Measurements from ENCODE around the gene ZNF577.

- TF ChIP-seq, protein P1, sequence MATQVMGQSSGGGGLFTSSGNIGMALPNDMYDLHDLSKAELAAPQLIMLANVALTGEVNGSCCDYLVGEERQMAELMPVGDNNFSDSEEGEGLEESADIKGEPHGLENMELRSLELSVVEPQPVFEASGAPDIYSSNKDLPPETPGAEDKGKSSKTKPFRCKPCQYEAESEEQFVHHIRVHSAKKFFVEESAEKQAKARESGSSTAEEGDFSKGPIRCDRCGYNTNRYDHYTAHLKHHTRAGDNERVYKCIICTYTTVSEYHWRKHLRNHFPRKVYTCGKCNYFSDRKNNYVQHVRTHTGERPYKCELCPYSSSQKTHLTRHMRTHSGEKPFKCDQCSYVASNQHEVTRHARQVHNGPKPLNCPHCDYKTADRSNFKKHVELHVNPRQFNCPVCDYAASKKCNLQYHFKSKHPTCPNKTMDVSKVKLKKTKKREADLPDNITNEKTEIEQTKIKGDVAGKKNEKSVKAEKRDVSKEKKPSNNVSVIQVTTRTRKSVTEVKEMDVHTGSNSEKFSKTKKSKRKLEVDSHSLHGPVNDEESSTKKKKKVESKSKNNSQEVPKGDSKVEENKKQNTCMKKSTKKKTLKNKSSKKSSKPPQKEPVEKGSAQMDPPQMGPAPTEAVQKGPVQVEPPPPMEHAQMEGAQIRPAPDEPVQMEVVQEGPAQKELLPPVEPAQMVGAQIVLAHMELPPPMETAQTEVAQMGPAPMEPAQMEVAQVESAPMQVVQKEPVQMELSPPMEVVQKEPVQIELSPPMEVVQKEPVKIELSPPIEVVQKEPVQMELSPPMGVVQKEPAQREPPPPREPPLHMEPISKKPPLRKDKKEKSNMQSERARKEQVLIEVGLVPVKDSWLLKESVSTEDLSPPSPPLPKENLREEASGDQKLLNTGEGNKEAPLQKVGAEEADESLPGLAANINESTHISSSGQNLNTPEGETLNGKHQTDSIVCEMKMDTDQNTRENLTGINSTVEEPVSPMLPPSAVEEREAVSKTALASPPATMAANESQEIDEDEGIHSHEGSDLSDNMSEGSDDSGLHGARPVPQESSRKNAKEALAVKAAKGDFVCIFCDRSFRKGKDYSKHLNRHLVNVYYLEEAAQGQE (IDR thresholded peaks at IDR 0.05; ENCODE audit: insufficient read depth in 1 of 2, low read depth in 2 of 2, low read length in 2 of 2), result no peak
- no peak for TF ChIP-seq POLR2AphosphoS5 (IDR thresholded peaks at IDR 0.05; ENCODE audit: low read depth, low read length)
Observed at GRCh38 chr19:51861870-51862622, 25.7 kb downstream of the ZNF577 start.
